NCI-H2081 (cell line): ENCODE data around the gene CACNG7.
"Not testable (repeated sequence)": the region's sequence is repeated elsewhere in the genome, so short reads cannot be mapped to it uniquely, and the experiment has no call there.

Experiments
- DNase-seq, 2 experiments: peaks; one replicate each; lab custom pipeline; 2025; lab: John Stamatoyannopoulos, UW

The CACNG7 gene

DNA sequence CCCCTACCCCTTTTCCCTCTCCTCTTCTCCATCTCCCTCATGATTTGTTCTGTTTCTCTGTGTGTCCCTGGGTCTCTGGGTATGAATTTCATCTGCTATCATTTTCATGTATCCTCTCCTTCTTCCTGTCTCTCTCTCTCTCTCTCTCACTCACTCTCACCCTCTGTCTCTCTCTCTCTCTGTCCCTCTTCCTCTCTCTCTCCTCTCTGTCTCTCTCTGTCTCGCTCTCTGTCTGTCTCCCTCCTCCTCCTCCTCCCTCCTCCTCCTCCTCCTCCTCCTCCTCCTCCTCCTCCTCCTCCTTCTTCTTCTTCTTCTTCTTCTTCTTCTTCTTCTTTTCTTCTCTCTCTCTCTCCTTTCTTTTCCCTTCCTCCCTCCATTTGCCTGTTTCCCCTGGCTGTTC is 3.3 kb upstream of the CACNG7 start:
- no peak for DNase-seq

DNA sequence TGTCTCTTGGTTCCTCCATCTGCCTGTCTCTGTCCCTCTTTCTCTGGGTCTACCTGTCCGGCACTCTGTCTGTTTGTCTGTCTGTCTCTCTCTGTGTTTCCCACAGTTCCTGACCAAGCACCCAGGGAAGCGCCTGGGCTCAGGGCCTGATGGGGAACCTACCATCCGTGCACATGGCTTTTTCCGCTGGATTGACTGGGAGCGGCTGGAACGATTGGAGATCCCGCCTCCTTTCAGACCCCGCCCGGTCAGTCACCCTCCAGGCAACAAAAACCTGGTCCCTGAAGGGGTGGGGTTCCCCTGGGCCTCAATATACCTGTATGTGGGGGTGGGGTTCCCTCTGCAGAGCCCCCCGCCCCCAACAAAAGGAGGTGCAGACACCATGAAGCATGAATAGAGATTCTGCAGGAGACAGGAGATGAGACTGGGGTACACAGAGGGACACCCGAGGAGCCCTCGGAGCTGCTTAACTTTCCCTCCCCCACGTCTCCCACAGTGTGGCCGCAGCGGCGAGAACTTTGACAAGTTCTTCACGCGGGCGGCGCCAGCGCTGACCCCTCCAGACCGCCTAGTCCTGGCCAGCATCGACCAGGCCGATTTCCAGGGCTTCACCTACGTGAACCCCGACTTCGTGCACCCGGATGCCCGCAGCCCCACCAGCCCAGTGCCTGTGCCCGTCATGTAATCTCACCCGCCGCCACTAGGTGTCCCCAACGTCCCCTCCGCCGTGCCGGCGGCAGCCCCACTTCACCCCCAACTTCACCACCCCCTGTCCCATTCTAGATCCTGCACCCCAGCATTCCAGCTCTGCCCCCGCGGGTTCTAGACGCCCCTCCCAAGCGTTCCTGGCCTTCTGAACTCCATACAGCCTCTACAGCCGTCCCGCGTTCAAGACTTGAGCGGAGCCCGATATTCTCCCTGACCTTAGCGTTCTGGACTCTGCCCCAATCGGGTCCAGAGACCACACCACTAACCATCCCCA is 2.6 kb upstream of the CACNG7 start:
- DNase-seq = no peak

DNA sequence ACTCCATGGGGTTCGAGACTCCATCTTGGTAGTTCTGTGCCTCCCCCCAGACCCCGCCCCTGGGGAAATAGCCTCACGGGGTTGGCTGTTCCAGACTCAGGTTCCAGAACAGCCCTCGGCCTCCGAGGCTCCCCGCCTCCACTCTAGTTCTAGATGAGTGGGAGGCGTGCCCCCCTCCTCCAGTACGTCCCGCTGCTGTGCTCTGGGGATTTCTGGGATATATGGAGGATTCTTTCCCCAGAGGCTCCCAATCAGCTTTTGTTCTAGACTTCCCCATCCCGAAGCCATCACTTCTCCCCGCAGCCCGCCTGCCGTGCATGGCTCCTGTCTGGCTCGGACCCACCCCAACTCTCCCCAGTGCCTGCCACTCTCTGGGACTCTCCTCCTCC is 1.9 kb upstream of the CACNG7 start:
- no peak for DNase-seq

DNA sequence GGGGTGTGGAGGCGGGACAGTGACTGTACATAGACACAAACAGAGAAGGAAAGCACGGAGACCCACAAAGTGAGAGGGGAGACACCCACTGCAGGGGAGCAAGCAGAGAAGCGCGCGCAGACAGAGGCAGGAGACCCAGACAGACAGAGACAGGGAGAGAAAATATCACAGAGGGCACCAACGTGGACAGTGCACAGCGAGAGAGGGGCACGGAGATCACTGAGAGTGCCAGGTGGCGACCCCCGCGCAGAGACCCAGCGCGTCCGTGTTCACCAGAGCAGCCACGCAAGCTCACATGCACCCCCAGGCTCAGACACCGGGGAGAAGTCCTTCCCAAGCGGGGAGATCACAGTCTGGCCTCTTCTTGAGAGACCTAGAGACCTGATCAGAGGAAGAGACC is 1.4 kb upstream of the CACNG7 start:
- DNase-seq = no peak

DNA sequence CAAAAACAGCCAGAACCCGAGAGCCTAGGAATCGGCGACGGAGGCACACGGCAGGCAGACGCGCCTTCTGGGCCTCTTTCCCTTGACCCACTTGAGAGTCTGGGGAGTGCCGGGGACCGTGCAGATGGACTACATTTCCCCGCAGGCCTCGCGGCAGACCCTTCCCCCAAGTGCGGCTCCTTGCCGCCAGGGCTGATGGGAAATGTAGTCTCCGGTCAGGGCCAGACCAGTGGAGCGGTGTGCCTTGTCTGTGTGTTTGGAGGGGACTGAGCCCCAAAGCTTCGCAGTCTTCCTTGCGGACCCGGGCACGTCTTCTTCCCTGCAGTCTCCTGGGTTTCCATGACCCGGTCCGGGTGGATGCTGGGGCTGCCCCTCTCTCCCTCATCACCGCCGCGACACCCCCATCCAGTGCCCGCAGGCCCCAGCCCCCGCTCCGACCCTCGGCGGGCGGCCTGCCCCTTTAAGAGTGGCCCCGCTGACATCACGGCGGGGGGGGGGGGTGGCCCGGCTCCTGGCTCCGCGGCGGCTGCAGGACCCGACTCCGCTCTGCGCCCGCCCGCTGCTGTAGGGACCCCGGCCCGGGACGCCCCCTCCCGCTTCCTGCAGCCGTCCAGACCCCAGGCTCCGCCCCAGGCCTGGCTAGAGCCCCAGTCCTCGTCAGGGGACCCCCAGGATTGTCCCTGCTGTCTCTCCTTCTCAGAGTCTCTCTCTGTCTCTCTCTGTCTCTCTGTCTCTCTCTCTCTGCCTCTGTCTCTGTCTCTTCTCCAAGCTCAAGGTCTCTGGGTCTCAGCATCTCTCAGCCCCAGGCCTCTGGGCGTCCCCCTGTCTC is 758 bp upstream of the CACNG7 start:
- DNase-seq = no peak

DNA sequence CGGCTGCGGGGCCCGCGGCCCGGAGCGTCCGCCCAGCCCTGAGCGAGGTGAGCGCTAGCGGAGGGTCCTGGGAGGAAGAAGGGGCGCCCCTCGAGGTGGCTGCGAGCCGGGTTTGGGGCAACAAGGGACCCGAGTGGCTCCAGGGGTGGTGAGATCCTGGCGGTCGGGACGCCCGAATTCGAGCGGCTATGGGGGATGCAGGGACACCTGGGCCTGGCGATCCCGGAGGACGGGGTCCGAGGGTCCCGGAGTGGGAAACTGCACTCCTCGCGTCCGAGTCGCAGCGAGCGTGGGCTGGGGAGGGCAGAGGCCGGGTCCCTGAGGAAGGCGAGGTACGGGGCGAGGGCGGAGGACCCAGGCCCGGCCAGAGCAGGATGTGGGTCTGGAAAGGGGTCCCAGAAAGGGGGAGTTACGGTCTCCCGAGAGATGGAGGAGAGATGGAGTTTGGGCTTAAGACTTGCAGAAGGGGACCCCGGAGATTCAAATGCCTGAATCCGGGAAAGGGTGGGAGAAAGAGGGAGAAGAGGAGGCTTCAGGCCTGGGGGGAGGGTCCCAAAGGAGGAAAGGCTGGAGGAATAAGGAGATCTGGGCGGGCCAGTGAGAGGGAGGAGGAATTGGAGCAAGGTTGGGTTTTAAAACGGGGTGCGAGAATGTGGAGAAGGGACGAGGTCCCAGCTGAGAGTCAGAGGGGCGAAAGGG is 542 bp downstream of the CACNG7 start:
- DNase-seq = no peak

DNA sequence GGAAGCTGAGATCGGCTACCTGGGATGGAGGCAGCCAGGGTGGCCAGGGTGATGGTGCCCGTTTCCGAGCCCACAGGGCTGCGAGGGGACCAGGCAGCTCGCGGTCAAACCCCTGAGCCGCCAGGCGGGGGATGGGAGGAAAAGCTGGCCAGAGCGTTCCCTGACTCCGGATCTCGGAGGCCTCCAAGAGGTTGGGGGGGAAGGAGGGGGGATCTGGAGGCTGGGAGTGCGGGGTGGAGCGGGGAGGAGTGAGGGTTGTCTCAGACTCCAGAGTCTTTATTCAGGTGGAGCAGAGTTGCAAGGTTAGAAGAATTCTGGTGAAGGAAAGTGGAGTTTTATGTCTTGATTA is 1.1 kb downstream of the CACNG7 start:
- DNase-seq = no peak

DNA sequence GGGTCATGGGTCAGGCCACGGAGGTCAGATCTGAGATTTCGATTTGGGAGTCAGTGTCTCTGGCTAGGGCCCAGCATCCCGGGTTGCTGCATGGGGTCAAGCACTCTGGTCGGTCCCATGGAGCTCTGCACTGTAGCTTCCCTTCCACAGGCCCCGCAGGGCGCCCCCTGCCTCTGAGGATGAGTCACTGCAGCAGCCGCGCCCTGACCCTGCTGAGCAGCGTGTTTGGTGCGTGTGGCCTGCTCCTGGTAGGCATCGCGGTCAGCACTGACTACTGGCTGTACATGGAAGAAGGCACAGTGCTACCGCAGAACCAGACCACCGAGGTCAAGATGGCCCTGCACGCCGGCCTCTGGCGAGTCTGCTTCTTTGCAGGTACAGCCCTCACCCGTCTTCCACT is 3.6 kb downstream of the CACNG7 start:
- no peak for DNase-seq

DNA sequence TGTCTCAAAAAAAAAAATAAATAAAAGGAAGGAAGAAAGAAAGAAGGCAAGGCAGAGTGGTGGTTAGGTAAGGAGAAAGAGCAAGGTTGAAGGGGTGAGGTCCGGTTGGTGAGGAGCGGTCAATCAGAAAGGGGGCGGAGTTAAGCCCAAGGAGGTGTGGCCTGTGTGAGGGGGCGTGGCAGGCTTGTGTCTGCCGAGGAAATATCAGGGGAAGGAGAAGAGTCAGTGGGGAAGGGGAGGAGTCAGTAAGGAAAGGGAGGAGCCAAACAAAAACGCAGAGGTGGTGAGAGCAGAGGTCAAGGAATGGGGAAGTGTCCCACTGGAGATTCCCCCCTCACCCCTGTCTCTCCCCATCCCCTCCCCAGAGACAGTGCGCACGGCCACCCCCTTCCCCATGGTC is 5.9 kb downstream of the CACNG7 start:
- no peak for DNase-seq

DNA sequence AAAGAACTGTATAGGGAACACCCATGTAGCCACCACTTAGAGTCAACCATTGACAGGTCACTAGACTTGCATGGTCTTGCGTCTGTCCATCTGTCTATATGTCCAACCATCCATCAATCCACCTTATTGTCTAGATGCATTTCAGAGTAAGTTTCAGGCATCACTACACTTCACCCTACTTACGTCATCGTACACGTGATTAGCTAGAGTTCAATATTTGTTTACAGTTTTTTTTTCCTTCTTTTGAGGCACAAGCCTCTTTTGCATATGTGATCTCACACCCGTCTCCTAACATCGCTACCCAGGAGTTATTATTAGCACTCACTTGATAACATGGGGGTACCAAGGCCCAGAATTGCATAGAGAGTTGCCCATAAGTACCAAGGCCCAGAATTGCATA is 6.9 kb downstream of the CACNG7 start:
- DNase-seq = no peak

DNA sequence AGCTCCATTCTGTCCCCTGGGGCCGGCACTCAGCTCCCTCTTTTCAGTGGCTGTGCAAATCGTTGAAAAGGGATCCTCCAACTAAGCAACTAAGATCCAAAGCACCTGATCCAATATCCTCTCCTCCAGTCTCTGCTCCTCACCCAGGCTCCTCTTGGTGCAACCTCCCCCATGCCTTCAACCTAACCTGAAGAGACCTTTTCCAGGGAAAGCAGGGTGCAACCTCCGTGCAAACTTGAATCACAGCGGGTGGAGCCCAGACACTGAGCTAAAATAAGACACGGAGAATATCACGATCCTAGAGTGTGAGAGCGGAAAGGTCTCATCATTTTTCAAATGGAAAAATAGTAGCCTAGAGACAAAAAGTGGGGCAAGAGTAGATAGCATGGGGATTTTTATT is 8.3 kb downstream of the CACNG7 start:
- no peak for DNase-seq

DNA sequence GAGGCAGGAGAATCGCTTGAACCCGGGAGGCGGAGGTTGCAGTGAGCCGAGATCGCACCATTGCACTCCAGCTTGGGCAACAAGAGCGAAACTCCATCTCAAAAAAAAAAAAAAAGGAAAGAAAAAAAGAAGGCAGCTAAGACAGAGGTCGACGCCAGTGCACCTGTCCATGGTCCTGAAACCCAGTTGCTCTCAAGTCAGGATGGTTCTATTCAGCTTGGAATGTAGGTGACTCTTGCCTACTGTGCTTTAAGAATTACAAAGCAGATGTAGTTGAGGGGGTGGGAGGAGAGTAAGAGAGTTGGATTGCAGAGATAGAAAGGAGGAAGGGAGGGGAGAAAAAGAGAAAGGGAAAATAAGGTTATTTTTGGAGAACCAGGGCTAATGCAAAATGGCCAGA is 18.7 kb downstream of the CACNG7 start:
- no peak for DNase-seq

DNA sequence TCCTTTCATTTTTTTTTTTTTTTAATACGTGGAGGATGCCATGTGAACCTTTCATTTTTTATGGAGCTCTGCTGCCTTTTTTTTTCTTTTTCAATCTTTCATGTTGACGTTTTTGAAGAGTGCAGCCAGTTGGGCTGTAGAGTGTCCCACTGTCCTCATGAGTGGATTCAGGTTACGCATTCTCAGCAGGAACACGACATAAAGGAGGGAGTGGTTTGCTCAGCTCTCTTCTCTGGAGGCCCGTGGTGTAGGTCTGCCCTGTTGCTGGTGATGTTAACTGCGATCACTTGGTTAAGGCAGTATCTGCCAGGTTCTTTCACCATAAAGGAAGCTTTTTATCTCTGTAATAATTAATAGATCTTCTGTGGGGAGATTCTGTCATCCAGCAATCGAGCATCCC is 27.0 kb downstream of the CACNG7 start:
- DNase-seq = no peak

DNA sequence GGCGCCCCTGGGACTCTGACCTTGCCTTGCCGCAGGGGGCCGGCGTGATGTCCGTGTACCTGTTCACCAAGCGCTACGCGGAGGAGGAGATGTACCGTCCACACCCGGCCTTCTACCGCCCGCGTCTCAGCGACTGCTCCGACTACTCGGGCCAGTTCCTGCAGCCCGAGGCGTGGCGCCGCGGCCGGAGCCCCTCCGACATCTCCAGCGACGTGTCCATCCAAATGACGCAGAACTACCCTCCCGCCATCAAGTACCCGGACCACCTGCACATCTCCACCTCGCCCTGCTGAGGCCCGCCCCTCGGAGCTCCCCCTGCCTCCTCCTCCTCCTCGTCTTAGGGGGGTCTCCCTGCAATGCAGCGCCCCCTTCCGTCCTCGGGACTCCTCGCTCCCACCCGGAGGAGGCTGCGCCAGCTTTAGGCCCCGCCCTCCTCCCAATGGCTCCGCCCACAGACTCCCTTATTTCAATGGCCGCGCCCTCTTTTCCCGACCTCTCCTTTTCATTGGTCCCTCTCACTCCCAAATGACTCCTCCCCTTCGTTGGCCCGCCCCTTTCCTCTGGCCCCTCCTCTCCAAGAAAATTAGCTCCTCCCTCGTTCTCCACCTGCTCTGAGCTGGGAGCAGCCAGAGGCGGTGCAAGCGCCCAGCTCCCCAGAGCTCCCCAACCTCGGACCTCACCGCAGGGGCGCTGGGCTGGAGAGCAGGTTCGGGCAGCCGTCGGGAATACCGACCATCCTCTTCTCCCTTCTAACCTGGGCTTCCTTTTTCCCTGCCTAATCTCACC is 33.1 kb downstream of the CACNG7 start:
- no peak for DNase-seq

DNA sequence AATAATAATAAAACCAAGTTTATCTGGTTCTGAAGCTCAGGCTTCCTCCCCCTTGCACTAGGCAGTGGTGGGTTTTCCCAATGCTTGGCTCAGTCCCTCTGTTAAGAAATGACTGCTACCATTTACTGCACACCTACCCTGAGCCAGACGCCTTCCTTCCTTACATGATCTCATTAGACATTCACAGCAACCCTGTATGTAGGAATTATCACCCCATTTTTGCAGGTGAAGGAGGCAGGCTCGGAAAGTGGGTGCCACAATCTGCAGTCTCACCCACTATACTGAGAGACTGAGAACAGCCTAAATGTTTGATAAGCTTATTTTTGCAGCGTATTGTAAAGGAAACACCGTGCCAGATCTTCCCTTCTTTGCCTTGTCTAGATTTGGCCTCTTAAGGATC is 35.3 kb downstream of the CACNG7 start:
- no peak for DNase-seq

DNA sequence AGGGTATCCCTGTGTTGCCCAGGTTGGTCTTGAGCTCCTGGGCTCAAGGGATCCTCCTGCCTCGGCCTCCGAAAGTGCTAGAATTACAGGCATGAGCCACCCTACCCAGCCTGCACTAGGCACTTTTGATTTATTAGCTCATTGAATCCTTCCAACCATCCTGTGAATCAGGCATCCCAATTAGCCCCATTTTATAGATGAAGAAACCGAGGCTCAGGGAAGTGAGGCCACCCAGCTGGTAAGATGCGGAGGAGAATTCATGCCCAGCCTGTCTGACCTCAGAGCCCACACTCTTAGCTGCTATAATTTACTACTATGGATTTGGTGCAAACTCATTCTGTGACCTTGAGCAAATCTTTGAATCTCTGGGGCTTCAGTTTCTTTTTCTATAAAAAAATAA is 35.9 kb downstream of the CACNG7 start:
- DNase-seq = no peak

DNA sequence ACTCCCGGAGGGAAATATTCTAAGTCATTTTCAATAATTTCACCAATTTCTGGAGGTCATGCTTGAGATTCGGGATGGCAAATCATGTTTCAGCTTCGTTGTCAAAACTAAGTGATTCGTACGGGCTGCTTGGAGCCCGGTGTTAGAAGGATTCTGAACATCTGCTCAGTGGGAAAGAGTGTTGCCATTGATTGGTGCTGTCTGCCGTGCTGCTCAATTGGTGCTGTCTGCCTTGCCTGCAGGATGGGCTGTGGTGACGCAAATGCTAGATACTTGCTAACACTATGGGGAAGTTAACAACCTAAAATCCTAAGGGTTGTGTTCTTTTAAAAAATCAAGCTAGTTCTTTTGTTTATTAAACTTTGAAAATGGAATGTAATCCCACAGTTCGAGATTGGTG is 36.4 kb downstream of the CACNG7 start:
- DNase-seq = no peak

DNA sequence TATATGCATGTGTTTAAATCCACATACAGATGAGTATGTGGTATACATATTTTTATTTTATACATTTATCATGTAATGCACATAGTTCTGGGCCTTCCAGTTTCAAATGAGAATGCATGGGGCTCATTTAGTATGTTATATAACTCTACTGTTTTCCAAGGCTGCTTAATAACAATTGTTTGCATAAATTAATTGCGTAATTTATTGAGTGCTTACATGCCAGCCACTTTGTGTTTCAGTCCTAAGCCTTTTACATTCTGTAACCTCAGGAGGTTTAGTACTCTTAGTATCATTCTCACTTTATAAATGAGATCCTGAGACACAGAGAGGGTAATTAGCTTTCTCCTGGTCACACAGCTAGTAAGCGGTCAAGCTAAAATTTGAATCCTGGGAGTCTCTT is 36.9 kb downstream of the CACNG7 start:
- DNase-seq = no peak

DNA sequence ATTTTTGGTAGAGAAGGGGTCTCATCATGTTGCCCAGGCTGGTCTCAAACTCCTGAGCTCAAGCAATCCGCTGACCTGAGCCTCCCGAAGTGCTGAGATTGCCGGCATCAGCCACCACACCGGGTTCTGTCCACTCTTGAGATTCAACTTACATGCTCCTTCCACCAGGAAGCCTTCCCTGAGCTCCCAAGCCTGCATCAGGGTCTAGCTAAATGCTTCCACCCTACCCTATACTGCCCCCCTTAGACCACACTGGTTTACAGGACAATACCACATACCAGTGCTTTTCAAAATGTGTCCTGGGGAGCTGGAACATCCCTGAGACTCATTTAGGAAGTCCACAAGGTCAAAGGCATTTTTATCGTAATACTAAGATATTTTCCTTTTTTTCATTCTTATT is 38.5 kb downstream of the CACNG7 start:
- no peak for DNase-seq

DNA sequence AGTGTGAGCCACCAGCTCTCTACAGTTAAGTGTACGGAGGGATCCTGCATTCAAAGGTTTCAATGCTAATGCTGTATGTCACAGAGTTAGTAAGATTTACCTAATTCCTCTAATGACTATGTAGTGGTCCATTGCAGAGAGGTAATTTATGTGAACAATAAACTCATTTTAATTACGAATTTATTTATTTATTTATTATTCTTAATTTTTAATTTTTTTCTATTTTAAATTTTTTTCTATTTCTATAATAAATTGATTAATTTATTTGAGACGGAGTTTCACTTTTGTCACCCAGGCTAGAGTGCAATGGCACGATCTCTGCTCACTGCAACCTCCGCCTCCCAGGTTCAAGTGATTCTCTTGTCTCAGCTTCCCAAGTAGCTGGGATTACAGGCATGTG is 39.5 kb downstream of the CACNG7 start:
- not testable (repeated sequence) for DNase-seq

DNA sequence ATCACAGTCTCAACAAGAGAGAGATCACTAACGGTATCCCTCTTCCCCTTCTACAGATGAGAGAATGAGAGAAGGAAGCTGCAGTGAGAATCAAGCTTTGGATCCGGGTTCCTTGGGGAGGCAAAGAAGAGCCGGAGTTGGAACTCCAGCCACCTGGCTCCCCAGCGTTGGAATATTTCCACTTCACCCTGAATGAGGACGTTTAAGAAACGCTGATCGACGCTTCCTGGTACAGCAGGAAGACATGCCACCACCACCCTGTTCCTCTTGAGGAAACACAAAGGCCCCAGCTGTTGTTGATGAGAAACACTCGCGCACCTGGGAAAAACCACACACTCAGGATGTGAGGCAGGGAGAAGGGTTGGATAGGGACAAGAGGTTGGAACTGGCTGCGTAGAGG is 42.4 kb downstream of the CACNG7 start:
- DNase-seq = no peak

DNA sequence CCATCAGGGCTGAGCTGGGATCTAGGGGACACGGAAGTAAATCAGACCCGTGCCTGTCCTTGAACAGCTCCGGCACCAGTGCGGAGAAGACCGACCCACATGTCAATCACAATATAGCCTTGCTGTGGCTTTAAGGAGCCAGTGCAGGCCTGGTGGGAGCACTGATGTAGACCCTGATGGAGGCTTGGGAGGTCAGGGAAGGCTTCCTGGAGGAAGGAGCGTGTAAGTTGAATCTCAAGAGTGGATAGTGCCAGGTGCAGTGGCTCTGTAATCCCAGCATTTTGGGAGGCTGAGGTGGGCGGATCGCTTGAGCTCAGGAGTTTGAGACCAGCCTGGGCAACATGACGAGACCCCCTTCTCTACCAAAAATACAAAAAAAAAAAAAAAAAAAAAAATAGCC is 42.9 kb downstream of the CACNG7 start:
- no peak for DNase-seq
